GM23338 (cell line): ENCODE results near the gene ATP6V0A4.

Source experiments
- JUNB ChIP-seq: IDR thresholded peaks from one replicate; pipeline ENCODE4 v1.6.1; 2016; ENCODE audit warnings: antibody characterized with exemption; ENCODE audit not compliant: unreplicated experiment
- POLR2AphosphoS5 ChIP-seq: IDR thresholded peaks from 2 replicates; pipeline ENCODE4 v1.6.1; 2016; ENCODE audit warnings: antibody characterized with exemption, low read depth
- TF ChIP-seq, protein P1 (sequence below), 2 experiments: fragments of 200-600 bp in 1 of 2; sonication (generic) in 1 of 2; conservative IDR thresholded peaks; 2 replicates each; pipeline versions ENCODE4 v1.5.1 to v1.6.1; 2016 to 2017; ENCODE audit warnings: antibody characterized with exemption in 2 of 2, low read depth in 2 of 2, mild to moderate bottlenecking in 2 of 2, moderate library complexity in 1 of 2
- TF ChIP-seq, protein P2 (sequence below): IDR thresholded peaks from one replicate; pipeline ENCODE4 v1.6.1; 2018; ENCODE audit warnings: antibody characterized with exemption; ENCODE audit not compliant: unreplicated experiment

DNA sequence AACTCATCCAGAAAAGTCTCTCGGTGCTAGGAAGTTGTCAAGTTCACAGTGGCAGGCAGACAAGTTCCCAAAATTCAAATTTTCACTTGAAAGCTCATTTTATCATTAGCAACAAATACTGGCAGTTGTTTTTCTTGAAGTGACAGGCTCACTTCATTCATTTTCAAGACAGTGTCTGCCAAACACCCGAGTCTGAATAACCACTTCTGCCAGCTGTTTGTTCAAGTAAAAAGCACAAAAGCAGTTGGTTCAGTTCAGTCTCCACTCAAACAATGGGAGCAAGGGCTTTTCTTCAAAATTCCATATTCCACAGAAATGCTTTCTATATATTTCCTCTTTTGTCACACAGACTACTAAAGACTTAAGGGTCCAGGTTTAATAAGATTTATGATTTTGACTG lies 47.7 kb upstream of the ATP6V0A4 start:
- TF ChIP-seq POLR2AphosphoS5 (no peak), JUNB (no peak)
- TF ChIP-seq, protein P1, sequence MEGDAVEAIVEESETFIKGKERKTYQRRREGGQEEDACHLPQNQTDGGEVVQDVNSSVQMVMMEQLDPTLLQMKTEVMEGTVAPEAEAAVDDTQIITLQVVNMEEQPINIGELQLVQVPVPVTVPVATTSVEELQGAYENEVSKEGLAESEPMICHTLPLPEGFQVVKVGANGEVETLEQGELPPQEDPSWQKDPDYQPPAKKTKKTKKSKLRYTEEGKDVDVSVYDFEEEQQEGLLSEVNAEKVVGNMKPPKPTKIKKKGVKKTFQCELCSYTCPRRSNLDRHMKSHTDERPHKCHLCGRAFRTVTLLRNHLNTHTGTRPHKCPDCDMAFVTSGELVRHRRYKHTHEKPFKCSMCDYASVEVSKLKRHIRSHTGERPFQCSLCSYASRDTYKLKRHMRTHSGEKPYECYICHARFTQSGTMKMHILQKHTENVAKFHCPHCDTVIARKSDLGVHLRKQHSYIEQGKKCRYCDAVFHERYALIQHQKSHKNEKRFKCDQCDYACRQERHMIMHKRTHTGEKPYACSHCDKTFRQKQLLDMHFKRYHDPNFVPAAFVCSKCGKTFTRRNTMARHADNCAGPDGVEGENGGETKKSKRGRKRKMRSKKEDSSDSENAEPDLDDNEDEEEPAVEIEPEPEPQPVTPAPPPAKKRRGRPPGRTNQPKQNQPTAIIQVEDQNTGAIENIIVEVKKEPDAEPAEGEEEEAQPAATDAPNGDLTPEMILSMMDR (conservative IDR thresholded peaks at IDR 0.05; ENCODE audit: low read depth in 2 of 2), result no peak
- TF ChIP-seq, protein P2, sequence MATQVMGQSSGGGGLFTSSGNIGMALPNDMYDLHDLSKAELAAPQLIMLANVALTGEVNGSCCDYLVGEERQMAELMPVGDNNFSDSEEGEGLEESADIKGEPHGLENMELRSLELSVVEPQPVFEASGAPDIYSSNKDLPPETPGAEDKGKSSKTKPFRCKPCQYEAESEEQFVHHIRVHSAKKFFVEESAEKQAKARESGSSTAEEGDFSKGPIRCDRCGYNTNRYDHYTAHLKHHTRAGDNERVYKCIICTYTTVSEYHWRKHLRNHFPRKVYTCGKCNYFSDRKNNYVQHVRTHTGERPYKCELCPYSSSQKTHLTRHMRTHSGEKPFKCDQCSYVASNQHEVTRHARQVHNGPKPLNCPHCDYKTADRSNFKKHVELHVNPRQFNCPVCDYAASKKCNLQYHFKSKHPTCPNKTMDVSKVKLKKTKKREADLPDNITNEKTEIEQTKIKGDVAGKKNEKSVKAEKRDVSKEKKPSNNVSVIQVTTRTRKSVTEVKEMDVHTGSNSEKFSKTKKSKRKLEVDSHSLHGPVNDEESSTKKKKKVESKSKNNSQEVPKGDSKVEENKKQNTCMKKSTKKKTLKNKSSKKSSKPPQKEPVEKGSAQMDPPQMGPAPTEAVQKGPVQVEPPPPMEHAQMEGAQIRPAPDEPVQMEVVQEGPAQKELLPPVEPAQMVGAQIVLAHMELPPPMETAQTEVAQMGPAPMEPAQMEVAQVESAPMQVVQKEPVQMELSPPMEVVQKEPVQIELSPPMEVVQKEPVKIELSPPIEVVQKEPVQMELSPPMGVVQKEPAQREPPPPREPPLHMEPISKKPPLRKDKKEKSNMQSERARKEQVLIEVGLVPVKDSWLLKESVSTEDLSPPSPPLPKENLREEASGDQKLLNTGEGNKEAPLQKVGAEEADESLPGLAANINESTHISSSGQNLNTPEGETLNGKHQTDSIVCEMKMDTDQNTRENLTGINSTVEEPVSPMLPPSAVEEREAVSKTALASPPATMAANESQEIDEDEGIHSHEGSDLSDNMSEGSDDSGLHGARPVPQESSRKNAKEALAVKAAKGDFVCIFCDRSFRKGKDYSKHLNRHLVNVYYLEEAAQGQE, result no peak
